K562 (cell line): ENCODE data around the gene APOL2. TPM values are rescaled to one million over a fixed set of nuclear protein-coding genes. Genes with fewer than 3 reads are reported as not detected.

Experiments
- CHCHD3 ChIP-seq: fragments of 250-450 bp; sonication (Bioruptor Pico); IDR thresholded peaks from 2 replicates; pipeline ENCODE4 v2.1.2; 2022; ENCODE audit warnings: mild to moderate bottlenecking
- SRF ChIP-seq, 2 experiments: fragments of 250-450, 450-650 bp in 1 of 2; sonication (Bioruptor Pico) in 1 of 2; sonication (generic) in 1 of 2; formaldehyde crosslinking; IDR thresholded peaks; 2 replicates each; pipeline versions ENCODE4 v1.5.0 to v1.5.1; 2020 to 2022; ENCODE audit warnings: mild to moderate bottlenecking in 1 of 2, missing genetic modification reagents in 1 of 2
- polyA plus RNA-seq, 8 experiments: library from polyadenylated mRNA; depleted of rRNA in 4 of 8; stranded (reverse) in 5 of 8; unstranded in 3 of 8; fragments of >200 nt; fragmentation: Nextera tagmentation in 2 of 8; fragmentation: Illumina TruSeq in 1 of 8; extraction: Ambion mirVana in 2 of 8; extraction: Trizol in 1 of 8; gene quantifications; 2 replicates each; pipeline versions ENCODE4 v1.2.1 to v1.2.3, GENCODE V29; 2011 to 2014; ENCODE audit warnings: inconsistent platforms in 1 of 8, missing spikeins in 1 of 8
- total RNA-seq, 7 experiments: library from RNA; depleted of rRNA in 6 of 7; stranded (reverse); fragments of >200 nt in 6 of 7; fragmentation: Illumina TruSeq in 2 of 7; extraction: Trizol in 2 of 7; gene quantifications; 2 replicates each; pipeline versions ENCODE4 v1.2.1 to v1.2.3, GENCODE V29; 2011 to 2021; ENCODE audit warnings: low replicate concordance in 1 of 7
- TF ChIP-seq, protein P1 (sequence below), 2 experiments: fragments of 450-650 bp; formaldehyde crosslinking in 1 of 2; IDR thresholded peaks; 2 replicates each; pipeline versions ENCODE4 v1.4.0 to v1.6.1; 2014 to 2020; ENCODE audit warnings: mild to moderate bottlenecking in 2 of 2, borderline replicate concordance in 1 of 2, low read depth in 1 of 2

APOL2 gene
- total and polyA plus RNA-seq, 9 of the 15 experiments (the other 6 are each of a cell fraction or from before 2014, with no cell fraction given): 2.7 to 10.6 (median 8.9) TPM

DNA sequence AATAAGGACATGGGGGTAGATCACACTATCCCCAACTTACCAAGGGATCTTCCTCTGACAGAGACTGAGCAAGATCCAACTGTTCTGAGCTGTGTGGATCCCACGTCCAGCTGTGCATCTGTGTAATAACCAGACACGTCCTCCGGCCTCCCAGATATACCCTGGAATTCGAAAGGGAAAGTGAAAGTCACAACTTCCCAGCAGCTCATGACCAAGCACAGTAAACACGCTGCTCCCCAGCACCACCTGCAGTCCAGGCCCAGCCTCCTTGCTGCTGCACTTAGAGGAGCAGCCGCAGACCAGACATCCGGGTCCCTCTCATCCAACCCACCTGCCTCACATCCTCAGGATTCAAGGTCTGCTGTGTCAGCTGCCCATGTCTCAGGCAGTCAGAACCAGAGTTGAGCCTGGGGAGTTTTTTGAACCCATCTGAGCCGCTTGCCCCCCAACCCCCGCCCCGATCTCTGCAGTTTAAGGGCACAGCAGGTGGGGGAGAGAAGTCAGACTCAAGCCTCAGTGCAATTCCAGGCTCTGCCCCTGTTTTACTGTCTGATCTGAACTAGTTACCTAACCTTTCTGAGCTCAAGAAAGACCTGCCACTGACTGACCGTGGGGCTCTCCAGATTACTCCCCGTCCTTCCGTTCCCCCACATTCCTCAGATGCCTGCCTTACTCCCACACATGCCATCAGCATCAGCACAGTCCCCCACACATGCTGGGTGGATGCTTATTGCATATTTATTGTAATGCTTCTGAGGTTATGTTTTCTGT is at the start of gene APOL2 (continued):
- TF ChIP-seq, protein P1, sequence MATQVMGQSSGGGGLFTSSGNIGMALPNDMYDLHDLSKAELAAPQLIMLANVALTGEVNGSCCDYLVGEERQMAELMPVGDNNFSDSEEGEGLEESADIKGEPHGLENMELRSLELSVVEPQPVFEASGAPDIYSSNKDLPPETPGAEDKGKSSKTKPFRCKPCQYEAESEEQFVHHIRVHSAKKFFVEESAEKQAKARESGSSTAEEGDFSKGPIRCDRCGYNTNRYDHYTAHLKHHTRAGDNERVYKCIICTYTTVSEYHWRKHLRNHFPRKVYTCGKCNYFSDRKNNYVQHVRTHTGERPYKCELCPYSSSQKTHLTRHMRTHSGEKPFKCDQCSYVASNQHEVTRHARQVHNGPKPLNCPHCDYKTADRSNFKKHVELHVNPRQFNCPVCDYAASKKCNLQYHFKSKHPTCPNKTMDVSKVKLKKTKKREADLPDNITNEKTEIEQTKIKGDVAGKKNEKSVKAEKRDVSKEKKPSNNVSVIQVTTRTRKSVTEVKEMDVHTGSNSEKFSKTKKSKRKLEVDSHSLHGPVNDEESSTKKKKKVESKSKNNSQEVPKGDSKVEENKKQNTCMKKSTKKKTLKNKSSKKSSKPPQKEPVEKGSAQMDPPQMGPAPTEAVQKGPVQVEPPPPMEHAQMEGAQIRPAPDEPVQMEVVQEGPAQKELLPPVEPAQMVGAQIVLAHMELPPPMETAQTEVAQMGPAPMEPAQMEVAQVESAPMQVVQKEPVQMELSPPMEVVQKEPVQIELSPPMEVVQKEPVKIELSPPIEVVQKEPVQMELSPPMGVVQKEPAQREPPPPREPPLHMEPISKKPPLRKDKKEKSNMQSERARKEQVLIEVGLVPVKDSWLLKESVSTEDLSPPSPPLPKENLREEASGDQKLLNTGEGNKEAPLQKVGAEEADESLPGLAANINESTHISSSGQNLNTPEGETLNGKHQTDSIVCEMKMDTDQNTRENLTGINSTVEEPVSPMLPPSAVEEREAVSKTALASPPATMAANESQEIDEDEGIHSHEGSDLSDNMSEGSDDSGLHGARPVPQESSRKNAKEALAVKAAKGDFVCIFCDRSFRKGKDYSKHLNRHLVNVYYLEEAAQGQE (IDR thresholded peaks at IDR 0.05; ENCODE audit: borderline replicate concordance): peak; percentile 43
- TF ChIP-seq, protein P1 (CRISPR knock-in tag; IDR thresholded peaks at IDR 0.05; ENCODE audit: low read depth): no peak
- TF ChIP-seq CHCHD3 (CRISPR knock-in tag) (no peak), SRF (CRISPR knock-in tag; IDR thresholded peaks at IDR 0.05) (0 out of 4 replicates have a peak, but pooled peaks of 1 of the 2 experiments have one; percentile 24)
- TF ChIP-seq, all 486 proteins: peak for 61
